GM12878 (cell line): Measurements from ENCODE around the gene CTPS1. TPM values are rescaled to one million over a fixed set of nuclear protein-coding genes. Genes with fewer than 3 reads are reported as not detected.

ENCODE experiments used
- ATAC-seq: fragments of 200-7000 bp; cut with Tn5 transposase; 3 replicates; pipeline ENCODE4 v1.9.1; 2020; ENCODE audit warnings: mild to moderate bottlenecking, moderate library complexity
- BruUV-seq: library from RNA; stranded (reverse); fragments of 400-500 nt; replicated peaks from 2 replicates; lab custom pipeline; 2021; lab: Mats Ljungman, UMichigan
- CTCF ChIA-PET: fragments of 300-600 bp; sonication (Branson Sonifier 250); formaldehyde crosslinking; extraction: SDS; loops from one replicate; lab custom pipeline; 2021; ENCODE audit warnings: inconsistent platforms; lab: Yijun Ruan, JAX
- POLR2A ChIA-PET: fragments of 350-600 bp; formaldehyde crosslinking; extraction: SDS; loops from one replicate; lab custom pipeline; 2021; ENCODE audit warnings: inconsistent platforms; lab: Charles Lee
- RAD21 ChIA-PET: fragments of 300-600 bp; sonication (Branson Sonifier 250); formaldehyde crosslinking; loops from one replicate; lab custom pipeline; 2023; ENCODE audit warnings: antibody characterized with exemption; ENCODE audit not compliant: unreplicated experiment; lab: Charles Lee
- SMC1A ChIA-PET: fragments of 300-600 bp; sonication (Branson Sonifier 250); formaldehyde crosslinking; loops from one replicate; lab custom pipeline; 2023; ENCODE audit not compliant: unreplicated experiment, uncharacterized antibody; lab: Charles Lee
- DNase-seq: peaks from one replicate; pipeline ENCODE4 v3.0.0-alpha.2; 2011; ENCODE audit warnings: low read depth, low spot score
- FAIRE-seq: peaks from 3 replicates; lab custom pipeline; 2011; peaks lifted over from hg19 to GRCh38; lab: Jason Lieb, UNC
- H2AFZ ChIP-seq: 2 replicates; pipeline ENCODE4 v1.6.0; 2011; ENCODE audit warnings: low read depth, low read length, control low read depth; ENCODE audit not compliant: control insufficient read depth
- H3K27ac ChIP-seq: 2 replicates; pipeline ENCODE4 v1.5.1; 2011; ENCODE audit warnings: control low read depth; ENCODE audit not compliant: control insufficient read depth, insufficient read depth
- H3K27me3 ChIP-seq, 2 experiments: replicated peaks in 1 of 2; 2 replicates each; pipeline versions ENCODE4 v1.6.0 to v1.6.1; 2011; ENCODE audit warnings: low read length in 1 of 2; ENCODE audit not compliant: control insufficient read depth in 2 of 2, insufficient read depth in 2 of 2
- H3K36me3 ChIP-seq, 2 experiments: 2 replicates each; pipeline ENCODE4 v1.5.1; 2011; ENCODE audit warnings: low read length in 1 of 2; ENCODE audit not compliant: control insufficient read depth in 2 of 2, insufficient read depth in 2 of 2
- H3K4me1 ChIP-seq: 2 replicates; pipeline ENCODE4 v1.6.1; 2011; ENCODE audit warnings: mild to moderate bottlenecking, low read length, moderate library complexity, mixed read lengths; ENCODE audit not compliant: control insufficient read depth, insufficient read depth
- H3K4me2 ChIP-seq: 2 replicates; pipeline ENCODE4 v1.6.0; 2011; ENCODE audit warnings: control low read depth; ENCODE audit not compliant: control insufficient read depth, insufficient read depth
- H3K4me3 ChIP-seq: fragments of 200-600 bp; sonication (generic); 2 replicates; pipeline ENCODE4 v1.5.1; 2016
- H3K79me2 ChIP-seq: 2 replicates; pipeline ENCODE4 v1.6.0; 2011; ENCODE audit warnings: low read length; ENCODE audit not compliant: control insufficient read depth, insufficient read depth
- H3K9ac ChIP-seq: 2 replicates; pipeline ENCODE4 v1.8.0; 2011; ENCODE audit warnings: low read length, control low read depth, mixed read lengths; ENCODE audit not compliant: control insufficient read depth, insufficient read depth
- H3K9me3 ChIP-seq: replicated peaks from 3 replicates; pipeline ENCODE4 v1.5.1; 2011; ENCODE audit warnings: mild to moderate bottlenecking, low read length; ENCODE audit not compliant: control insufficient read depth, insufficient read depth
- H4K20me1 ChIP-seq: 2 replicates; pipeline ENCODE4 v1.6.0; 2011; ENCODE audit not compliant: control insufficient read depth, insufficient read depth
- BCLAF1 ChIP-seq: fragments of 450-650 bp; IDR thresholded peaks from 2 replicates; pipeline ENCODE4 v1.6.1; 2017; ENCODE audit warnings: antibody characterized with exemption, mild to moderate bottlenecking, moderate library complexity
- CBX3 ChIP-seq: fragments of 200-600 bp; sonication (generic); IDR thresholded peaks from 2 replicates; pipeline ENCODE4 v1.6.1; 2016; ENCODE audit warnings: low read depth, borderline replicate concordance
- CREB1 ChIP-seq: IDR thresholded peaks from 2 replicates; pipeline ENCODE4 v1.6.1; 2012; ENCODE audit warnings: low read depth, mild to moderate bottlenecking, inconsistent platforms
- DPF2 ChIP-seq: fragments of 450-650 bp; IDR thresholded peaks from 2 replicates; pipeline ENCODE4 v1.6.1; 2017; ENCODE audit warnings: mild to moderate bottlenecking
- ELK1 ChIP-seq: IDR thresholded peaks from 2 replicates; pipeline ENCODE4 v1.6.1; 2012; ENCODE audit warnings: low read depth, low read length, improper control_type of control experiment
- MLLT1 ChIP-seq: fragments of 450-650 bp; IDR thresholded peaks from 2 replicates; pipeline ENCODE4 v1.6.1; 2016; ENCODE audit warnings: mild to moderate bottlenecking
- MTA2 ChIP-seq: fragments of 450-650 bp; IDR thresholded peaks from 2 replicates; pipeline ENCODE4 v1.6.1; 2016; ENCODE audit warnings: low read depth, mild to moderate bottlenecking, moderate library complexity
- MTA3 ChIP-seq: IDR thresholded peaks from 2 replicates; pipeline ENCODE4 v1.6.1; 2012; ENCODE audit warnings: low read length, inconsistent platforms, borderline replicate concordance
- NRF1 ChIP-seq: conservative IDR thresholded peaks from 2 replicates; pipeline ENCODE4 v1.6.1; 2011; ENCODE audit warnings: mild to moderate bottlenecking, low read depth, low read length, improper control_type of control experiment
- RB1 ChIP-seq: fragments of 450-650 bp; formaldehyde crosslinking; IDR thresholded peaks from 2 replicates; pipeline ENCODE4 v1.6.1; 2017; ENCODE audit warnings: mild to moderate bottlenecking, borderline replicate concordance
- SKIL ChIP-seq: fragments of 450-650 bp; IDR thresholded peaks from 2 replicates; pipeline ENCODE4 v1.6.1; 2017; ENCODE audit warnings: mild to moderate bottlenecking, low read depth, inconsistent platforms; ENCODE audit not compliant: poor library complexity, severe bottlenecking
- SUZ12 ChIP-seq: fragments of 200-600 bp; sonication (generic); IDR thresholded peaks from one replicate; pipeline ENCODE4 v1.6.1; 2018; ENCODE audit warnings: antibody characterized with exemption, mild to moderate bottlenecking; ENCODE audit not compliant: unreplicated experiment
- TBL1XR1 ChIP-seq: IDR thresholded peaks from 2 replicates; pipeline ENCODE4 v1.6.1; 2012; ENCODE audit warnings: low read depth, low read length, improper control_type of control experiment
- WRNIP1 ChIP-seq: IDR thresholded peaks from 2 replicates; pipeline ENCODE4 v1.6.1; 2011; ENCODE audit warnings: low read depth, low read length, improper control_type of control experiment, borderline replicate concordance
- WGBS: methylation state at CpG from one replicate; pipeline ENCODE4 v1.1.6; 2016; ENCODE audit warnings: low lambda C conversion rate; ENCODE audit not compliant: insufficient replicate concordance, insufficient coverage; ENCODE audit errors: missing lambda C conversion rate; 5-methylcytosine and 5-hydroxymethylcytosine counted together
- in situ Hi-C: fragments of 300-500 bp; cut with MboI; formaldehyde crosslinking; loops from 9 replicates; pipeline ENCODE4 v1.14.3; 2018; ENCODE audit warnings: mixed read lengths
- intact Hi-C: fragments of 100-400 bp; cut with micrococcal nuclease; formaldehyde crosslinking; loops from one replicate; pipeline ENCODE4 v1.14.2; 2022; ENCODE audit not compliant: unreplicated experiment
- polyA plus RNA-seq, 11 experiments: library from polyadenylated mRNA; depleted of rRNA in 4 of 11; unstranded in 6 of 11; stranded (reverse) in 5 of 11; fragments of >200 nt; fragmentation: Nextera tagmentation in 4 of 11; fragmentation: Illumina TruSeq in 1 of 11; extraction: Ambion mirVana in 4 of 11; extraction: Trizol in 1 of 11; gene quantifications; 1 replicate in 1 of 11; 2 replicates in 10 of 11; pipeline versions ENCODE4 v1.2.1 to v1.2.3, GENCODE V29; 2011 to 2016; ENCODE audit warnings: inconsistent platforms in 2 of 11, missing spikeins in 2 of 11, low read depth in 1 of 11
- total RNA-seq, 4 experiments: library from RNA; depleted of rRNA in 3 of 4; stranded (reverse); fragments of >200 nt in 3 of 4; fragmentation: Illumina TruSeq in 1 of 4; extraction: Trizol in 1 of 4; gene quantifications; 2 replicates each; pipeline versions ENCODE4 v1.2.1 to v1.2.3, GENCODE V29; 2013 to 2021

The CTPS1 gene
- total and polyA plus RNA-seq, 10 of the 15 experiments (the other 5 are each of a cell fraction or from before 2014, with no cell fraction given) = 27.5 to 106 (median 62.8) TPM

- ChIA-PET RAD21 (no interaction called here), POLR2A (no interaction called here), CTCF (interaction anchor here (0.8 to 1.2 kb wide), 4 partner anchors 9 to 212 kb away, joined by 3 to 4 read pairs (median 3); no protein-coding TSS in a partner anchor), SMC1A (interaction anchor here (0.7 to 2.1 kb wide), 2 partner anchors 11 to 377 kb away, joined by 3 to 7 read pairs; no protein-coding TSS in a partner anchor)
- DNase-seq = no peak
- no peak for FAIRE-seq
- Histone ChIP-seq H3K9ac (no peak overlapping the region), H3K4me3 (no peak overlapping the region), H3K9me3 (no peaks in the 10 kb centered on the region), H3K4me2 (no peak overlapping the region), H3K36me3 (peaks cover 2 to 31% of the 10 kb centered on the region in 2 experiments), H3K27ac (no peak overlapping the region), H2AFZ (no peak overlapping the region), H3K79me2 (no peaks in the 10 kb centered on the region), H3K27me3 (no peaks in the 10 kb centered on the region), H4K20me1 (no peaks in the 10 kb centered on the region), H3K4me1 (no peaks in the 10 kb centered on the region)
- in situ Hi-C loops (no loop called here), intact Hi-C loops (no loop called here)
- BruUV-seq = no TSS peak
- WGBS = 99% methylated on average over 5 of the region's 5 CpGs
- no peak for ATAC-seq
- TF ChIP-seq CBX3 (no peak), MTA2 (no peak), WRNIP1 (no peak), CREB1 (no peak), DPF2 (no peak), SKIL (no peak), NRF1 (no peak), RB1 (no peak), TBL1XR1 (no peak), ELK1 (no peak), MTA3 (no peak), MLLT1 (no peak), BCLAF1 (no peak), SUZ12 (no peak)
Observed at GRCh38 chr1:41038110-41038509, 58.6 kb downstream of the CTPS1 start.
